OCI-LY1 (cell line): ENCODE data around the gene TRAPPC12.
A peak's percentile ranks its signal among the peaks of the same experiment; 100 is the strongest.

Experiments used
- H2AFZ ChIP-seq: fragments of 200-600 bp; sonication (generic), shearing (Covaris generic); 2 replicates; pipeline ENCODE4 v1.6.0; 2014; ENCODE audit warnings: antibody characterized with exemption, mild to moderate bottlenecking, low read length
- H3F3A ChIP-seq: fragments of 200-600 bp; sonication (generic), shearing (Covaris generic); 2 replicates; pipeline ENCODE4 v1.6.0; 2014; ENCODE audit warnings: mild to moderate bottlenecking, antibody characterized with exemption, low read length, moderate library complexity; ENCODE audit not compliant: insufficient read depth
- H3K27ac ChIP-seq: fragments of 200-600 bp; sonication (generic); 2 replicates; pipeline ENCODE4 v1.5.1; 2014; ENCODE audit warnings: low read length, mixed run types, mild to moderate bottlenecking, low read depth; ENCODE audit not compliant: poor library complexity, severe bottlenecking
- H3K27me3 ChIP-seq: fragments of 200-600 bp; sonication (generic); 2 replicates; pipeline ENCODE4 v1.6.0; 2014; ENCODE audit warnings: antibody characterized with exemption, mild to moderate bottlenecking, low read length, moderate library complexity; ENCODE audit not compliant: insufficient read depth
- H3K36me3 ChIP-seq: fragments of 200-600 bp; sonication (generic); 2 replicates; pipeline ENCODE4 v1.6.1; 2014; ENCODE audit warnings: mild to moderate bottlenecking, antibody characterized with exemption, low read length, moderate library complexity, mixed read lengths; ENCODE audit not compliant: insufficient read depth
- H3K4me1 ChIP-seq: fragments of 200-600 bp; sonication (generic); 2 replicates; pipeline ENCODE4 v1.5.1; 2014; ENCODE audit warnings: mild to moderate bottlenecking, low read length, moderate library complexity; ENCODE audit not compliant: insufficient read depth, severe bottlenecking
- H3K4me2 ChIP-seq: fragments of 200-600 bp; sonication (generic), shearing (Covaris generic); 2 replicates; pipeline ENCODE4 v1.6.1; 2014; ENCODE audit warnings: low read length
- H3K4me3 ChIP-seq: fragments of 200-600 bp; sonication (generic); 2 replicates; pipeline ENCODE4 v1.5.1; 2014; ENCODE audit warnings: low read length, low read depth, mild to moderate bottlenecking, mixed read lengths; ENCODE audit not compliant: poor library complexity, severe bottlenecking
- H3K79me2 ChIP-seq: fragments of 200-600 bp; shearing (Covaris generic); 2 replicates; pipeline ENCODE4 v1.6.1; 2016; ENCODE audit warnings: mixed run types, low read length, mixed read lengths; ENCODE audit not compliant: insufficient read depth
- H3K9ac ChIP-seq: fragments of 200-600 bp; sonication (generic), shearing (Covaris generic); 2 replicates; pipeline ENCODE4 v1.6.1; 2014; ENCODE audit warnings: mild to moderate bottlenecking, low read length, mixed read lengths
- H3K9me2 ChIP-seq: fragments of 200-600 bp; sonication (generic), shearing (Covaris generic); 2 replicates; pipeline ENCODE4 v1.6.1; 2014; ENCODE audit warnings: low read depth, mild to moderate bottlenecking, low read length, mixed read lengths
- H3K9me3 ChIP-seq: fragments of 200-600 bp; shearing (Covaris generic); 2 replicates; pipeline ENCODE4 v1.6.1; 2014; ENCODE audit warnings: low read length, mixed read lengths
- H4K20me1 ChIP-seq: fragments of 200-600 bp; sonication (generic), shearing (Covaris generic); 2 replicates; pipeline ENCODE4 v1.6.0; 2016; ENCODE audit warnings: mild to moderate bottlenecking, low read length; ENCODE audit not compliant: insufficient read depth
- CTCF ChIP-seq: fragments of 200-600 bp; sonication (generic), shearing (Covaris generic); IDR thresholded peaks from 2 replicates; pipeline ENCODE4 v1.5.1; 2017; ENCODE audit warnings: mild to moderate bottlenecking, antibody characterized with exemption, low read length, moderate library complexity, mixed read lengths
- EZH2 ChIP-seq: fragments of 200-600 bp; sonication (generic), shearing (Covaris generic); IDR thresholded peaks from 2 replicates; pipeline ENCODE4 v1.8.0; 2017; ENCODE audit warnings: borderline replicate concordance, mixed run types, mild to moderate bottlenecking, antibody characterized with exemption, low read length, moderate library complexity, mixed read lengths

TRAPPC12 gene

GRCh38 chr2:3517948-3518495 is 138.5 kb downstream of the TRAPPC12 start:
- Histone ChIP-seq H3K79me2 (peaks cover 18% of the 10 kb centered on the region), H3K4me3 (peak overlapping the region; percentile 82), H2AFZ (no peak overlapping the region), H4K20me1 (no peaks in the 10 kb centered on the region), H3K9me2 (no peaks in the 10 kb centered on the region), H3K4me2 (peak overlapping the region; percentile 96), H3K27me3 (no peaks in the 10 kb centered on the region), H3K36me3 (peaks cover 36% of the 10 kb centered on the region), H3K4me1 (peaks cover 30% of the 10 kb centered on the region), H3K27ac (peak overlapping the region; percentile 63), H3K9me3 (0 out of 2 replicates have a peak, but pooled peaks cover 3% of the 10 kb centered on the region), H3F3A (no peaks in the 10 kb centered on the region), H3K9ac (peak overlapping the region; percentile 86)
- TF ChIP-seq CTCF, result no peak
- no peak for TF ChIP-seq EZH2

GRCh38 chr2:3518496-3519254 is 139.2 kb downstream of the TRAPPC12 start:
- H2AFZ ChIP-seq, result no peak overlapping the region

More at GRCh38 chr2:3518496-3519254, 139.2 kb downstream of the TRAPPC12 start:
- Histone ChIP-seq H3F3A (no peaks in the 10 kb centered on the region), H3K9me3 (0 out of 2 replicates have a peak, but pooled peaks cover 3% of the 10 kb centered on the region), H3K9me2 (no peaks in the 10 kb centered on the region), H3K4me3 (peak overlapping the region; percentile 82), H3K27ac (peak overlapping the region; percentile 63), H3K27me3 (no peaks in the 10 kb centered on the region), H3K4me1 (peaks cover 30% of the 10 kb centered on the region), H3K4me2 (peak overlapping the region; percentile 96), H3K36me3 (peaks cover 31% of the 10 kb centered on the region), H3K79me2 (peaks cover 18% of the 10 kb centered on the region), H4K20me1 (no peaks in the 10 kb centered on the region), H3K9ac (peak overlapping the region; percentile 87)
- no peak for TF ChIP-seq EZH2
- no peak for TF ChIP-seq CTCF
